D721Med (cell line): ENCODE data around the gene TEX50.
"Not testable (repeated sequence)": the region's sequence is repeated elsewhere in the genome, so short reads cannot be mapped to it uniquely, and the experiment has no call there.

Experiments
- DNase-seq: peaks from one replicate; pipeline ENCODE4 v3.0.0; 2011; ENCODE audit warnings: low spot score; ENCODE audit not compliant: insufficient read length
- FAIRE-seq: peaks from 2 replicates; lab custom pipeline; 2011; peaks lifted over from hg19 to GRCh38; lab: Jason Lieb, UNC
- TF ChIP-seq, protein P1 (sequence below): IDR thresholded peaks from 2 replicates; pipeline ENCODE4 v1.5.1; 2012; ENCODE audit warnings: mild to moderate bottlenecking, control low read depth; ENCODE audit not compliant: insufficient read depth; ENCODE audit errors: missing control alignments

The TEX50 gene, protein sequence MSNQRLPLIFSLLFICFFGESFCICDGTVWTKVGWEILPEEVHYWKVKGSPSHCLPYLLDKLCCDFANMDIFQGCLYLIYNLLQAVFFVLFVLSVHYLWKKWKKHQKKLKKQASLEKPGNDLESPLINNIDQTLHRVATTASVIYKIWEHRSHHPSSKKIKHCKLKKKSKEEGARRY

DNA sequence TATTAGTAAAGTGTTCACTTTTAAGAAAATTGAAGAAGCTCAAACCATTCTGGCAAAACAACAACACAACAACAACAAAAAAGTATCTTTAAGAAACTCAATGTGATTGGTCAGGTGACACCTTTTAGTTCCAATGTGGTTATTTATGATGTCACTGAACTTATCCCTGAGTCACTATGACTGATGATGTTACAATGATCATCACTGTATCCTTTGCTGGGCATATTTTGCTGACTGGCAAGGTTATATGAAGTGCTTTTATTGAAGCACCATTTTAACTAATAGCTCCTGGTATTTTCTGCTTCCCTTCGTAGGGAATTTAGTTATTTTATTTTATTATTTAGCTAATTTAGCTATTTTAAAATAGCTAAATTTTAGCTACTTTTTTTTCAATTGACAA is at the start of gene TEX50:
Gene TEX50, plus strand, starts transcription at position 223 of the 400 bp plus-strand sequence. CDS start 184 bp downstream, outside the sequence.
- TF ChIP-seq, protein P1, sequence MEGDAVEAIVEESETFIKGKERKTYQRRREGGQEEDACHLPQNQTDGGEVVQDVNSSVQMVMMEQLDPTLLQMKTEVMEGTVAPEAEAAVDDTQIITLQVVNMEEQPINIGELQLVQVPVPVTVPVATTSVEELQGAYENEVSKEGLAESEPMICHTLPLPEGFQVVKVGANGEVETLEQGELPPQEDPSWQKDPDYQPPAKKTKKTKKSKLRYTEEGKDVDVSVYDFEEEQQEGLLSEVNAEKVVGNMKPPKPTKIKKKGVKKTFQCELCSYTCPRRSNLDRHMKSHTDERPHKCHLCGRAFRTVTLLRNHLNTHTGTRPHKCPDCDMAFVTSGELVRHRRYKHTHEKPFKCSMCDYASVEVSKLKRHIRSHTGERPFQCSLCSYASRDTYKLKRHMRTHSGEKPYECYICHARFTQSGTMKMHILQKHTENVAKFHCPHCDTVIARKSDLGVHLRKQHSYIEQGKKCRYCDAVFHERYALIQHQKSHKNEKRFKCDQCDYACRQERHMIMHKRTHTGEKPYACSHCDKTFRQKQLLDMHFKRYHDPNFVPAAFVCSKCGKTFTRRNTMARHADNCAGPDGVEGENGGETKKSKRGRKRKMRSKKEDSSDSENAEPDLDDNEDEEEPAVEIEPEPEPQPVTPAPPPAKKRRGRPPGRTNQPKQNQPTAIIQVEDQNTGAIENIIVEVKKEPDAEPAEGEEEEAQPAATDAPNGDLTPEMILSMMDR = no peak
- FAIRE-seq (no peak), DNase-seq (no peak)

DNA sequence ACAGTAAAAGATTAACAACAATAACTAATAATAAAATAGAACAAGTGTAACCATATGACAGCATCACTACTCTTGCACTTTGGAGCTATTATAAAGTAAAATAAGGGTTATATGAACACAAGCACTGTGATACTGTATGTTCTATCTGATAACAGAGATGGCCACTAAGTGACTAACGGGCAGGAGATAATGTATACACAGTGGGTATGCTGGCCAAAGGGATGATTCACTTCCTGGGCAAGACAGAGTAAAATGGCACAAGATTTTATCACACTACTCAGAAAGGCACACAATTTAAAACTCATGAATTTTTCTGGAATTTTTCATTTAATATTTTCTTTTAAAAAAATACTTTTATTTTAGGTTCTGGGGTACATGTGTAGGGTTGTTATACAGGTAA is 44.6 kb upstream of the TEX50 start:
- FAIRE-seq = no peak
- DNase-seq = no peak
- TF ChIP-seq, protein P1 = no peak

DNA sequence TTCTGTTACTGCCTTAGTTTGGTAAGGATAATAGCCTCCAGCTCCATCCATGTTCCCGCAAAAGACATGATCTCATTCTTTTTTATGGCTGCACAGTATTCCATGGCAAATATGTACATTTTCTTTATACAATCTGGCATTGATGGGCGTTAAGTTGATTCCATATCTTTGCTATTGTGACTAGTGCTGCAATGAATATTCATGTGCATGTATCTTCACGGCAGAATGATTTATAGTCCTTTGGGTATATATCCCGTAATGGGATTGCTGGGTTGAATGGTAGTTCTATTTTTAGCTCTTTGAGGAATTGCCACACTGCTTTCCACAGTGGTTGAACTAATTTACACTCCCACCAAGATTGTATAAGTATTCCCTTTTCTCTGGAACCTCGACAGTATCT is 44.0 kb upstream of the TEX50 start:
- FAIRE-seq, DNase-seq: not testable (repeated sequence)

DNA sequence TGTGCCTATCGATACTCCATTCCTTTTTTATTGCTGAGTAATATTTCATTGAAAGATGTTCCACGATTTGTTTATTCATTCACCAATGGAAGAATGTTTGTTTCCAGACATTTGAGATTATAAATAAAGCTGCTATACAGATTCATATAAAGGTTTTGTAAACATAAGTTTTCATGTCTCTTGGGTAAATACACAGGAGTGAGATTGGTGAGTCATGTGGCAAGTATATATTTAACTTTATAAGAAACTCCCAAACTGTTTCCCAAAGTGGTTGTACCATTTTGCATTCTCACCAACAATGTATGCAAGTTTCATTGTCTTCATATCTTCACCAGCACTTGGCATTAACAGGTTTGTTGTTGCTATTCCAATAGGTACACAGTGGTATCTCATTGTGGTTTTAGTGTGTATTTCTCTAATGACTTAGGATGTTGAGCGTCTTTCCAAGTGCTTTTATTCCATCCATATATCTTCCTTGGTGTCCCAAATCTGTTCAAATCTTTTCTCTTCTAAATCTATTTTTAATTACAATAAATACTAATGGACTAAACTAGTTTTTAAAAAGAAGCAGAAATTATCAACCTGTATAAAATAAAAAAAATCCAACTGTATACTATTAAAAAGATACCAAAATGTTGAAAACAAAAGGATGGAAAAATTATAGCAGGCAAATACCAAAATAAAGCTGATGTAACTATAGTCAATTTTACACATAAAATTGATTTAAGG is 38.9 kb upstream of the TEX50 start:
- TF ChIP-seq, protein P1 = no peak
- no peak for FAIRE-seq
- DNase-seq = no peak

DNA sequence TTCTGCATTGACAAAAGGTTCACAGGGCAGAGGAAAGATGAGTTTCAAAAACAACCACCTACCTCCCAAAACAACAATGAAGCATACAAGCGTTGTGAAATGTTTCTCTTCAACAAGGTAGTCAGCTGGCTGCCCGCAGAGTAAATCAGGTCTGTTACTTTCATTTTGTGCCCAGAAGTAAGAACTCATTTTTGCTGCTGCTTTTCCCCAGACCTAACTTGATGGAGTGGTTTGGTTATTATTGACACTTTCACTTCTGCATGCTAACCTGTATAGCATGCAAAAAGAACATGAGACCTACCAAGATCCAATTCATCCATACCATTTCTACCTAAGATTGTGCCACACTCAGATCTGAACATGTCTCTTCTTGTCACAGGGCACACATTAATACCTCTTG is 33.5 kb upstream of the TEX50 start:
- FAIRE-seq (peak; percentile 53), DNase-seq (no peak)
- TF ChIP-seq, protein P1 = no peak

DNA sequence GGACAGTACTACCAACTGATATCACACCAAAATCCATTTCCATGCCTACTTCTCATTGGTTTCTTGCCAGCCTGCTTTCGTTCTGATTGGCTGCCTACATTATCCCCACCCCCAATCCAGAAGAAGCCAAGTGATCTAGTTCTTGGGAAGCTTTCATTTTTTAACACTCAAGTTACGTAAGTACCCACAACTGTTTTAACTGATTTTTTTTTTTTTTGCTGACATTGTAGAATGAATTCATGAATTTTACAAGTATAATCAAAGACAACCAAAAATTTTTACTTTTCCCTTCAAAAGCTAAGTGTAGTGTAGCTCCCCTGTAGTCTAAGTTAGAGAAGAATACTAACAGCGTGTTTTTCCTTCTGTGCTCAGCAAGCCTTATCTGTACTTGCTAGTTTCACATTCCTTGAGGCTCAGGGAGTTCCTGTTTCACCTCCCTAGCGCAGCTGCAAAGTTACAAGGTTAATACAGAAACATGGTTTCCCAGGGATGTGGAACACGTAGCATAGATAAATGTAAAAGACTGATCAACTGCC is 32.0 kb upstream of the TEX50 start, which contains the start of gene SLC9C2:
Gene SLC9C2, minus strand, starts transcription at position 17 of the 536 bp plus-strand sequence. CDS start 1,296 bp downstream, outside the sequence.
- TF ChIP-seq, protein P1 = no peak
- DNase-seq (no peak), FAIRE-seq (no peak)

DNA sequence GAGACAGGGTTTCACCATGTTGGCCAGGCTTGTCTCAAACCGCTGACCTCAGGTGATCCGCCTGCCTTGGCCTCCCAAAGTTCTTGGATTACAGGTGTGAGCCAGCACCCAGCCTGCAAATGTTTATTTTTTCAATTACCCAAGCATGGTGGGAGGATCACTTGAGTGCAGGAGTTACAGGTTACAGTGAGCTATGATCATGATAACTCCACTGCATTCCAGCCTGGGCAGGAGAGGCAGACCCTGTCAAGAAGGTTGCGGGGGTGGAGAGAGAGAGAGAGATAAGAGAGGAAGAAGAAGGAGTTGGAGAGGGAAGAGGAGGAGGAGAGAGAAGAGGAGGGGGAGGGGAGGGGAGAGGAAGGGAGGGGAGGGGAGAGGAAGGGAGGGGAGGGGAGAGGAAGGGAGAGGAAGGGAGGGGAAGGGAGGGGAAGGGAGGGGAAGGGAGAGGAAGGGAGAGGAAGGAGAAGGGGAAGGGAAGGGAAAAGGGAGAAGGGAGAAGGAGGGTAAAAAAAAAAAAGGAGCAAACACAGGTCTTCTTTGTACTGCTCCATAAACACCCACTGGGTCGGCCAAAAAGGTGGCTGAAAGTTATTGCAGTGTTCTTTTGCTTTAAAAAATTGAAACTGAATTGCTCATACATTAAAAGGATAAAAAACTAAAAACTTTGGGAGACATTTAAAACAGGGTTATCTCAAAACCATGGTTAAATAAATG is 26.5 kb upstream of the TEX50 start:
- DNase-seq (no peak), FAIRE-seq (no peak)
- TF ChIP-seq, protein P1 = no peak

DNA sequence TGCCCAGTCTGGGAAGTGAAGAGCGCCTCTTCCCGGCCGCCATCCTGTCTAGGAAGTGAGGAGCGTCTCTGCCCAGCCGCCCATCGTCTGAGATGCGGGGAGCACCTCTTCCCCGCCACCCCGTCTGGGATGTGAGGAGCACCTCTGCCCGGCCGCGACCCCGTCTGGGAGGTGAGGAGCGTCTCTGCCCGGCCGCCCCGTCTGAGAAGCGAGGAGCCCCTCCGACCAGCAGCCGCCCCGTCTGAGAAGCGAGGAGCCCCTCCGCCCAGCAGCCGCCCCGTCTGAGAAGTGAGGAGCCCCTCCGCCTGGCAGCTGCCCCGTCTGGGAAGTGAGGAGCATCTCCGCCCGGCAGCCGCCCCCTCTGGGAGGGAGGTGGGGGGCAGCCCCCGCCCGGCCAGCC is 22.1 kb upstream of the TEX50 start:
- not testable (repeated sequence) for DNase-seq, FAIRE-seq
